Measurements from ENCODE around the gene KCNB1.
A peak's percentile ranks its signal among the peaks of the same experiment; 100 is the strongest.

Gene KCNB1

GRCh38 chr20:49490689-49491088 lies 8.2 kb upstream of the KCNB1 start:
- WGBS = 63% methylated on average over 1 of the region's 1 CpG
- Histone ChIP-seq H3K14ac (ENCODE audit: low read length in 2 of 2) (no peak overlapping the region), H3K18ac (ENCODE audit: low read depth in 1 of 2, low read length in 2 of 2) (no peak overlapping the region), H2BK12ac (ENCODE audit: low read length in 2 of 2) (no peak overlapping the region), H2BK5ac (ENCODE audit: low read depth, low read length, poor library complexity, severe bottlenecking) (no peak overlapping the region), H3K36me3 (ENCODE audit: control insufficient read depth in 1 of 2, insufficient read depth in 2 of 2, low read depth in 1 of 2, low read length in 2 of 2) (no peaks in the 10 kb centered on the region), H3K27me3 (ENCODE audit: control insufficient read depth in 1 of 2, insufficient read depth in 1 of 2, low read length in 2 of 2) (peaks cover 54 to 74% of the 10 kb centered on the region in 2 experiments), H3K4me2 (ENCODE audit: low read length, poor library complexity, severe bottlenecking) (no peak overlapping the region), H3K4me3 (ENCODE audit: insufficient read depth in 1 of 2, low read depth in 1 of 2, low read length in 2 of 2) (no peak overlapping the region), H3K23ac (ENCODE audit: low read length in 2 of 2) (no peak overlapping the region), H4K8ac (ENCODE audit: low read length) (no peak overlapping the region), H3K9ac (ENCODE audit: low read length) (no peak overlapping the region), H4K91ac (ENCODE audit: low read length) (no peak overlapping the region), H2BK120ac (ENCODE audit: low read depth, low read length) (no peak overlapping the region), H2AFZ (ENCODE audit: low read depth, low read length) (no peak overlapping the region), H3K9me3 (ENCODE audit: control insufficient read depth, low read length) (no peaks in the 10 kb centered on the region), H3K27ac (ENCODE audit: low read length, poor library complexity, severe bottlenecking) (no peak overlapping the region), H3K4ac (ENCODE audit: low read depth in 1 of 2, low read length in 2 of 2) (no peak overlapping the region), H3K79me1 (replicated peaks; ENCODE audit: low read length, poor library complexity, severe bottlenecking) (no peaks in the 10 kb centered on the region), H2AK5ac (ENCODE audit: low read length, severe bottlenecking) (no peak overlapping the region), H3K4me1 (ENCODE audit: control insufficient read depth, insufficient read depth, low read depth, low read length) (no peaks in the 10 kb centered on the region), H2BK15ac (ENCODE audit: low read depth, poor library complexity, severe bottlenecking) (no peak overlapping the region)
- DNase-seq = peak; percentile 3

GRCh38 chr20:49489688-49490087 lies 7.2 kb upstream of the KCNB1 start:
- Histone ChIP-seq H3K27me3 (ENCODE audit: control insufficient read depth in 1 of 2, insufficient read depth in 1 of 2, low read length in 2 of 2) (peaks cover 61 to 78% of the 10 kb centered on the region in 2 experiments), H3K14ac (ENCODE audit: low read length in 2 of 2) (no peak overlapping the region), H3K18ac (ENCODE audit: low read depth in 1 of 2, low read length in 2 of 2) (no peak overlapping the region), H3K9ac (ENCODE audit: low read length) (no peak overlapping the region), H3K4me1 (ENCODE audit: control insufficient read depth, insufficient read depth, low read depth, low read length) (no peaks in the 10 kb centered on the region), H4K91ac (ENCODE audit: low read length) (no peak overlapping the region), H3K4me3 (ENCODE audit: insufficient read depth in 1 of 2, low read depth in 1 of 2, low read length in 2 of 2) (no peak overlapping the region), H3K4me2 (ENCODE audit: low read length, poor library complexity, severe bottlenecking) (no peak overlapping the region), H3K79me1 (replicated peaks; ENCODE audit: low read length, poor library complexity, severe bottlenecking) (no peaks in the 10 kb centered on the region), H2BK15ac (ENCODE audit: low read depth, poor library complexity, severe bottlenecking) (no peak overlapping the region), H3K36me3 (ENCODE audit: control insufficient read depth in 1 of 2, insufficient read depth in 2 of 2, low read depth in 1 of 2, low read length in 2 of 2) (no peaks in the 10 kb centered on the region), H3K27ac (ENCODE audit: low read length, poor library complexity, severe bottlenecking) (no peak overlapping the region), H2AK5ac (ENCODE audit: low read length, severe bottlenecking) (no peak overlapping the region), H3K23ac (ENCODE audit: low read length in 2 of 2) (no peak overlapping the region), H3K9me3 (ENCODE audit: control insufficient read depth, low read length) (no peaks in the 10 kb centered on the region), H2BK120ac (ENCODE audit: low read depth, low read length) (no peak overlapping the region), H4K8ac (ENCODE audit: low read length) (no peak overlapping the region), H2BK12ac (ENCODE audit: low read length in 2 of 2) (no peak overlapping the region), H2BK5ac (ENCODE audit: low read depth, low read length, poor library complexity, severe bottlenecking) (no peak overlapping the region), H3K4ac (ENCODE audit: low read depth in 1 of 2, low read length in 2 of 2) (no peak overlapping the region), H2AFZ (ENCODE audit: low read depth, low read length) (no peak overlapping the region)
- DNase-seq = no peak
- 84% methylated on average over 5 of the region's 5 CpGs for WGBS

- DNase-seq = no peak
- Histone ChIP-seq H3K9ac (ENCODE audit: low read length) (no peak overlapping the region), H2AFZ (ENCODE audit: low read depth, low read length) (no peak overlapping the region), H2BK15ac (ENCODE audit: low read depth, poor library complexity, severe bottlenecking) (no peak overlapping the region), H3K27ac (ENCODE audit: low read length, poor library complexity, severe bottlenecking) (no peak overlapping the region), H3K4me3 (ENCODE audit: insufficient read depth in 1 of 2, low read depth in 1 of 2, low read length in 2 of 2) (no peak overlapping the region), H3K23ac (ENCODE audit: low read length in 2 of 2) (no peak overlapping the region), H2BK12ac (ENCODE audit: low read length in 2 of 2) (no peak overlapping the region), H2BK120ac (ENCODE audit: low read depth, low read length) (no peak overlapping the region), H3K4me2 (ENCODE audit: low read length, poor library complexity, severe bottlenecking) (no peak overlapping the region), H4K91ac (ENCODE audit: low read length) (no peak overlapping the region), H3K27me3 (ENCODE audit: control insufficient read depth in 1 of 2, insufficient read depth in 1 of 2, low read length in 2 of 2) (peaks cover 76 to 84% of the 10 kb centered on the region in 2 experiments), H4K8ac (ENCODE audit: low read length) (no peak overlapping the region), H2AK5ac (ENCODE audit: low read length, severe bottlenecking) (no peak overlapping the region), H2BK5ac (ENCODE audit: low read depth, low read length, poor library complexity, severe bottlenecking) (no peak overlapping the region), H3K36me3 (ENCODE audit: control insufficient read depth in 1 of 2, insufficient read depth in 2 of 2, low read depth in 1 of 2, low read length in 2 of 2) (peaks cover 0 to 3% of the 10 kb centered on the region in 2 experiments), H3K4ac (ENCODE audit: low read depth in 1 of 2, low read length in 2 of 2) (no peak overlapping the region), H3K9me3 (ENCODE audit: control insufficient read depth, low read length) (no peaks in the 10 kb centered on the region), H3K18ac (ENCODE audit: low read depth in 1 of 2, low read length in 2 of 2) (no peak overlapping the region), H3K4me1 (ENCODE audit: control insufficient read depth, insufficient read depth, low read depth, low read length) (peaks cover 17% of the 10 kb centered on the region), H3K14ac (ENCODE audit: low read length in 2 of 2) (no peak overlapping the region), H3K79me1 (replicated peaks; ENCODE audit: low read length, poor library complexity, severe bottlenecking) (no peaks in the 10 kb centered on the region)
These were observed 3.6 kb upstream of the KCNB1 start for GRCh38 chr20:49486064-49486463.

- H2BK12ac ChIP-seq (ENCODE audit: low read length in 2 of 2) = no peak overlapping the region
- no peak overlapping the region for H3K23ac ChIP-seq (ENCODE audit: low read length in 2 of 2)
- DNase-seq = no peak
- H3K27ac ChIP-seq (ENCODE audit: low read length, poor library complexity, severe bottlenecking) = no peak overlapping the region
- H3K79me1 ChIP-seq (replicated peaks; ENCODE audit: low read length, poor library complexity, severe bottlenecking) = no peaks in the 10 kb centered on the region
- peaks cover 74 to 85% of the 10 kb centered on the region in 2 experiments for H3K27me3 ChIP-seq (ENCODE audit: control insufficient read depth in 1 of 2, insufficient read depth in 1 of 2, low read length in 2 of 2)
- H3K36me3 ChIP-seq (ENCODE audit: control insufficient read depth in 1 of 2, insufficient read depth in 2 of 2, low read depth in 1 of 2, low read length in 2 of 2) = peaks cover 0 to 3% of the 10 kb centered on the region in 2 experiments
- no peak overlapping the region for H2BK15ac ChIP-seq (ENCODE audit: low read depth, poor library complexity, severe bottlenecking)
- no peak overlapping the region for H2AFZ ChIP-seq (ENCODE audit: low read depth, low read length)
- peaks cover 17% of the 10 kb centered on the region for H3K4me1 ChIP-seq (ENCODE audit: control insufficient read depth, insufficient read depth, low read depth, low read length)
- H3K4ac ChIP-seq (ENCODE audit: low read depth in 1 of 2, low read length in 2 of 2) = no peak overlapping the region
- no peak overlapping the region for H3K14ac ChIP-seq (ENCODE audit: low read length in 2 of 2)
- H3K4me3 ChIP-seq (ENCODE audit: insufficient read depth in 1 of 2, low read depth in 1 of 2, low read length in 2 of 2) = no peak overlapping the region
- no peak overlapping the region for H4K91ac ChIP-seq (ENCODE audit: low read length)
- no peak overlapping the region for H2AK5ac ChIP-seq (ENCODE audit: low read length, severe bottlenecking)
- no peaks in the 10 kb centered on the region for H3K9me3 ChIP-seq (ENCODE audit: control insufficient read depth, low read length)
- 94% methylated on average over 1 of the region's 1 CpG for WGBS
- no peak overlapping the region for H3K18ac ChIP-seq (ENCODE audit: low read depth in 1 of 2, low read length in 2 of 2)
- H3K4me2 ChIP-seq (ENCODE audit: low read length, poor library complexity, severe bottlenecking) = no peak overlapping the region
- no peak overlapping the region for H3K9ac ChIP-seq (ENCODE audit: low read length)
- H4K8ac ChIP-seq (ENCODE audit: low read length) = no peak overlapping the region
- no peak overlapping the region for H2BK120ac ChIP-seq (ENCODE audit: low read depth, low read length)
- no peak overlapping the region for H2BK5ac ChIP-seq (ENCODE audit: low read depth, low read length, poor library complexity, severe bottlenecking)
These were observed 3.1 kb upstream of the KCNB1 start for GRCh38 chr20:49485563-49485962.
